PC-9 (cell line): Measurements from ENCODE around the gene SCN7A.

Experiments used
- CTCF ChIP-seq: fragments of 200-600 bp; sonication (generic); conservative IDR thresholded peaks from 2 replicates; pipeline ENCODE4 v1.6.1; 2017; ENCODE audit warnings: mixed run types, antibody characterized with exemption, mild to moderate bottlenecking, moderate library complexity
- EZH2 ChIP-seq: fragments of 200-600 bp; sonication (generic); IDR thresholded peaks from 2 replicates; pipeline ENCODE4 v1.8.0; 2017; ENCODE audit warnings: antibody characterized with exemption, low read depth

- no peak for TF ChIP-seq EZH2
- TF ChIP-seq CTCF: peak; percentile 53
Measured at GRCh38 chr2:166361351-166362153, 132.5 kb downstream of the SCN7A start.
